PC-3 (cell line): ENCODE data around the gene DPY19L3.
"Not testable (repeated sequence)": the region's sequence is repeated elsewhere in the genome, so short reads cannot be mapped to it uniquely, and the experiment has no call there.

Source experiments
- EZH2 ChIP-seq: fragments of 300-600 bp; sonication (generic); IDR thresholded peaks from one replicate; pipeline ENCODE4 v1.6.1; 2017; ENCODE audit warnings: antibody characterized with exemption, mild to moderate bottlenecking, low read length; ENCODE audit not compliant: unreplicated experiment
- TF ChIP-seq, protein P1 (sequence below): fragments of 300-600 bp; sonication (generic); conservative IDR thresholded peaks from 2 replicates; pipeline ENCODE4 v1.5.1; 2017; ENCODE audit warnings: antibody characterized with exemption, low read depth, mild to moderate bottlenecking, low read length

- TF ChIP-seq, protein P1, sequence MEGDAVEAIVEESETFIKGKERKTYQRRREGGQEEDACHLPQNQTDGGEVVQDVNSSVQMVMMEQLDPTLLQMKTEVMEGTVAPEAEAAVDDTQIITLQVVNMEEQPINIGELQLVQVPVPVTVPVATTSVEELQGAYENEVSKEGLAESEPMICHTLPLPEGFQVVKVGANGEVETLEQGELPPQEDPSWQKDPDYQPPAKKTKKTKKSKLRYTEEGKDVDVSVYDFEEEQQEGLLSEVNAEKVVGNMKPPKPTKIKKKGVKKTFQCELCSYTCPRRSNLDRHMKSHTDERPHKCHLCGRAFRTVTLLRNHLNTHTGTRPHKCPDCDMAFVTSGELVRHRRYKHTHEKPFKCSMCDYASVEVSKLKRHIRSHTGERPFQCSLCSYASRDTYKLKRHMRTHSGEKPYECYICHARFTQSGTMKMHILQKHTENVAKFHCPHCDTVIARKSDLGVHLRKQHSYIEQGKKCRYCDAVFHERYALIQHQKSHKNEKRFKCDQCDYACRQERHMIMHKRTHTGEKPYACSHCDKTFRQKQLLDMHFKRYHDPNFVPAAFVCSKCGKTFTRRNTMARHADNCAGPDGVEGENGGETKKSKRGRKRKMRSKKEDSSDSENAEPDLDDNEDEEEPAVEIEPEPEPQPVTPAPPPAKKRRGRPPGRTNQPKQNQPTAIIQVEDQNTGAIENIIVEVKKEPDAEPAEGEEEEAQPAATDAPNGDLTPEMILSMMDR: not testable (repeated sequence)
- TF ChIP-seq EZH2: not testable (repeated sequence)
These were observed 31.2 kb upstream of the DPY19L3 start for GRCh38 chr19:32374362-32374761.
